Measurements from ENCODE around the gene KLHL30.

- TF ChIP-seq CTCF (optimal IDR thresholded peaks at IDR 0.05 in 1 of 3, IDR thresholded peaks at IDR 0.05 in 1 of 3, conservative IDR thresholded peaks at IDR 0.05 in 1 of 3; ENCODE audit: extremely low read depth in 1 of 3, insufficient read depth in 2 of 3, low read length in 3 of 3) (no peak), EZH2 (IDR thresholded peaks at IDR 0.05; ENCODE audit: low read length) (no peak)
Measured at GRCh38 chr2:238164906-238165287, 26.4 kb downstream of the KLHL30 start.
